Central memory CD8-positive, alpha-beta T cell (primary cell): ENCODE results near the gene FRMPD4.

Experiments
- ATAC-seq: fragments of 150-1000 bp; cut with Tn5 transposase; replicated peaks from 2 replicates; pipeline ENCODE4 v1.10.0; 2022; ENCODE audit warnings: mild to moderate bottlenecking, moderate FRiP score, moderate number of reproducible peaks; ENCODE audit not compliant: poor library complexity, severe bottlenecking; ENCODE audit errors: extremely low read depth
- DNase-seq, 2 donors: peaks; one replicate each; pipeline ENCODE4 v3.0.0; 2021; ENCODE audit warnings: low spot score in 2 of 2
- H3K27ac Mint-ChIP-seq: one replicate; pipeline ENCODE4 v1.8.0; 2022; ENCODE audit warnings: low read depth, mild to moderate bottlenecking, moderate library complexity, mixed read lengths
- H3K27me3 Mint-ChIP-seq: one replicate; pipeline ENCODE4 v1.8.0; 2022; ENCODE audit warnings: mixed read lengths
- H3K36me3 Mint-ChIP-seq: one replicate; pipeline ENCODE4 v1.8.0; 2022; ENCODE audit warnings: mild to moderate bottlenecking, moderate library complexity, mixed read lengths; ENCODE audit not compliant: insufficient read depth
- H3K4me1 Mint-ChIP-seq: one replicate; pipeline ENCODE4 v1.8.0; 2022; ENCODE audit warnings: mixed read lengths
- H3K4me3 Mint-ChIP-seq: one replicate; pipeline ENCODE4 v1.8.0; 2022; ENCODE audit warnings: mild to moderate bottlenecking, moderate library complexity, mixed read lengths
- H3K9me3 Mint-ChIP-seq: one replicate; pipeline ENCODE4 v1.8.0; 2022; ENCODE audit warnings: mixed read lengths

The FRMPD4 gene

DNA sequence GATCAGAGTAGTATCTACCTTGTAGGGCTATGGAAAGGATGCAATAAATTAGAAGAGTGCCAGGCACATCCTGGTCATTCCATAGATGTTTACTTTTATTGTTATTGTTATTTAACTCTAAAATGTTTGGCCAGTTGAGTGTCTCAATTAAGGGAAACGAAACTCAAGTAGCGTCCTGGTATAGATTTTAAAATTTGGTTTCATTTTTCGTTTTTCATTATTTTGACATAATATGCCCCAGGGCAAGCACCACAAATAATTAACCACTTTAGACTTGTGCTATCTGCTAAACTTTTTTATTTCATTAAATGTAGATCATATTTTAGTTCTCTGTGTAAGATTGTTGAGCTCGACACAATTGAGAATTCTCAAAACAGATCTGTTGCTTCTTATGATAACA lies 473.2 kb downstream of the FRMPD4 start:
- no peak for DNase-seq
- H3K27ac Mint-ChIP-seq: no peak overlapping the region
- no peaks in the 10 kb centered on the region for H3K36me3 Mint-ChIP-seq
- H3K27me3 Mint-ChIP-seq: peaks cover 9% of the 10 kb centered on the region
- peaks cover 5% of the 10 kb centered on the region for H3K9me3 Mint-ChIP-seq
- no peaks in the 10 kb centered on the region for H3K4me1 Mint-ChIP-seq
- no peak for ATAC-seq
- no peak overlapping the region for H3K4me3 Mint-ChIP-seq

DNA sequence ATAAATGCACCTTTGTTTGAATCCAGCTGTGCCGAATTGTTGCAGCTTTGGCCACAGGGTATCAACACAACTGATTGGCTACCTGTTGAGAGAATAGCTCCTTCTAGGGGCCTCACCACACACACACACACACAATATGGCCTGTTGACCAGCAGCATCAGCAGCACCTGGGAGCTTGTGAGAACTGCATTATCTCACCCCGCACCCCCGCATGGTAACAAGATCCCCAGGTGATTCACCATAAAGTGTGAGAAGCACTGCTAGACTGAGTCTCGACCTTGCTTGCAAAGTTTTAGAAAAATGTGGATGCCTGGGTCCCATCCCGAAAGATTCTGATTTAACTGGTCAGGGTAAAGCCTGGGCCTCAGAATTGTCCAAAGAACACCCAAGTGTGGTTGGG lies 476.0 kb downstream of the FRMPD4 start:
- H3K9me3 Mint-ChIP-seq: no peaks in the 10 kb centered on the region
- no peak for ATAC-seq
- H3K4me3 Mint-ChIP-seq: no peak overlapping the region
- H3K4me1 Mint-ChIP-seq: no peaks in the 10 kb centered on the region
- no peaks in the 10 kb centered on the region for H3K36me3 Mint-ChIP-seq
- DNase-seq: no peak
- no peaks in the 10 kb centered on the region for H3K27me3 Mint-ChIP-seq
- no peak overlapping the region for H3K27ac Mint-ChIP-seq

DNA sequence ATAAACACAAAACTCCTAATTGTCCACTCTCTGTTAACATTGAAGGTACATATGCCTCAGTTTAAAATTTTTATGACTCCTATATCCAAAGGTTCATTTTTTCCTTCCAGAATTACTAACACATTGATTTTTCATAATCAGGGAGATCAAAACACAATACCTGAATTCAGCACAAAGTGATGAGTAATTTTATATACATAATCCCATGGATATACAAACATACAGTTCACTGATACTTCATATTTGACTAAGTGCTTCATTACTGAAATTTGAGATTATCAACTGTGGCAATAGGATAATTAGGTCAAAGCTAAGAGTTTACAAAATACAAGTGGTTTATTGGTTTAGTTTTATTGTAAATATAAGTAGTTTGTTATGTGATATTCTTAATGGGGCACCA lies 476.8 kb downstream of the FRMPD4 start:
- H3K27me3 Mint-ChIP-seq: no peaks in the 10 kb centered on the region
- no peak for ATAC-seq
- no peaks in the 10 kb centered on the region for H3K9me3 Mint-ChIP-seq
- no peak for DNase-seq
- H3K36me3 Mint-ChIP-seq: no peaks in the 10 kb centered on the region
- no peak overlapping the region for H3K27ac Mint-ChIP-seq
- H3K4me1 Mint-ChIP-seq: no peaks in the 10 kb centered on the region
- H3K4me3 Mint-ChIP-seq: no peak overlapping the region

DNA sequence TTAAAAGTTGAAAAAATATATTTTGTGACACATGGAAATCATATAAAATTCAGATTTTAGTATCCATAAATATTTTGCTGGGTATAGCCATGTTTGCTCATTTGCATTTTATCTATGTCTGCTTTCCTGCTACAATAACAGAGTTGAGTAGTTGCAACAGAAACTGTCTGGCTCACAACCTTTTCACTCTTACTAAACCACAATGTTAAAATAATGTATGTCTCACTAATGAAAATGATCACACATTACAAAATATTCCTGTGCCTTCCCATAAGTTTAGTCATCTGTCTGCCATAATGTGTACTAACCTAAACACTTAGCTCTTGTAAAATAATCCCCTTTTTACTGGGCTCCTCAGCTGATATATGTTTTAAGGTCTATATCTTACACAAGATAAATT lies 479.0 kb downstream of the FRMPD4 start:
- H3K36me3 Mint-ChIP-seq: peaks cover 2% of the 10 kb centered on the region
- H3K4me3 Mint-ChIP-seq: no peak overlapping the region
- ATAC-seq (no peak), DNase-seq (no peak)
- H3K27ac Mint-ChIP-seq: no peak overlapping the region
- H3K4me1 Mint-ChIP-seq: no peaks in the 10 kb centered on the region
- H3K9me3 Mint-ChIP-seq: no peaks in the 10 kb centered on the region
- H3K27me3 Mint-ChIP-seq: no peaks in the 10 kb centered on the region

DNA sequence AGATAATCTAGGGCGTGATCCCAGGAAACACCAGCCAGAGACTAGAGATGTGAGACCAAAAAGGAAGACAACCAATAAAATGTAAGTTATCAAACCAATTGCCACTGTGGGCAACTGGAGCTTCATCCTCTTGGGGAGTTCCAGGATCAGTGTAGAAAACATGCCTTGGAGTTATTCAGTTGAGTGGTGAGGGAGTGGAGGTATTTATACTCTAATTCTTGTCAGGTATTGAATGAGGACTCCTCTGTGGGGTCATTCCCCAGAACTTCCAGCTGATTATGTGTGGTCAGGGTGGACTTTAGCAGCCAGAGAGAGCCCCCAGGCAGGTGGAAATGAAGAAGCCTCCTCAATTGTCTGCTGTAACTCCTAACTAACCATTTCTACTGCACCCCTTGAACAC lies 509.0 kb downstream of the FRMPD4 start:
- DNase-seq (no peak), ATAC-seq (no peak)
- Mint-ChIP-seq H3K4me1 (no peaks in the 10 kb centered on the region), H3K36me3 (no peaks in the 10 kb centered on the region), H3K27me3 (peaks cover 17% of the 10 kb centered on the region), H3K27ac (no peak overlapping the region), H3K9me3 (no peaks in the 10 kb centered on the region), H3K4me3 (no peak overlapping the region)

DNA sequence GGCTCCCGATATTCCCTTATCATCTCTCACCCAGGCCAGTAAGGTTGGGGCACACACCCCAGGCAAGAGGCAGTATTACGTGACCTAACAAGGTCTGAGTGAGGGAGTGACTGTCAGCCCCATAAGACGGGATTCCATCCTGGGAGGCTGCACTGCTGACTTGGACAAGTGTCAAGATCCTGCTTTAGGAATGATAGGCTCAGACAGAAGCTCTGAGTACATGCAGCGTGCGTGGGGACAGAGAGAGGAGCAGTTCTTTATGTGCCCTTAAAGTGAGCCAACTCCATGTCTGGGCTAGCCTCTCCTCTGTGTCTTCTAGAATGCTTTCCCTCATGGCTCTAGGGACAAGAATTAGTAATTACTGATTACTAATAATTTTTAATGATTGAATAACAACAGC lies 510.7 kb downstream of the FRMPD4 start:
- Mint-ChIP-seq H3K4me3 (no peak overlapping the region), H3K36me3 (no peaks in the 10 kb centered on the region), H3K9me3 (no peaks in the 10 kb centered on the region), H3K27ac (no peak overlapping the region), H3K4me1 (no peaks in the 10 kb centered on the region), H3K27me3 (peaks cover 13% of the 10 kb centered on the region)
- ATAC-seq (no peak), DNase-seq (no peak)

DNA sequence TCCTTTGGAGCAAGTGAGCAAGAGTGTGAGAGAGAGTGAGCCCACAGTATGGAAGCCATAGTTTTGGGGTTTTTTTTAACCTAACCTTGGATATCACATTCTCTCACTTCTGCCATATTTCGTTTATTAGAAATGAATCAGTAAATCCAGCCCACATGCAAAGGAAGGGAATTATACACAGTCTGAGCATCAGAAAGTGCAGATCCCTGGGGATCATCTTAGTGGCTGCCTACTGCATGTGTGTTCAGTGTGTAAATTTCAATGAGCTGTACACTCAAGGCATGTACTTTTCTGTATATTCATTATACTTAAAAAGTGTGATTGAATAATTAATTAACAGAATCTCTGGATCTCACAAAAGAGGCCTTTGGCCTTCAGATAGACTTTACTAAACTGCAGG lies 519.2 kb downstream of the FRMPD4 start:
- no peak overlapping the region for H3K27ac Mint-ChIP-seq
- H3K4me3 Mint-ChIP-seq: no peak overlapping the region
- H3K27me3 Mint-ChIP-seq: no peaks in the 10 kb centered on the region
- H3K4me1 Mint-ChIP-seq: no peaks in the 10 kb centered on the region
- ATAC-seq: no peak
- no peak for DNase-seq
- no peaks in the 10 kb centered on the region for H3K36me3 Mint-ChIP-seq
- H3K9me3 Mint-ChIP-seq: no peaks in the 10 kb centered on the region

DNA sequence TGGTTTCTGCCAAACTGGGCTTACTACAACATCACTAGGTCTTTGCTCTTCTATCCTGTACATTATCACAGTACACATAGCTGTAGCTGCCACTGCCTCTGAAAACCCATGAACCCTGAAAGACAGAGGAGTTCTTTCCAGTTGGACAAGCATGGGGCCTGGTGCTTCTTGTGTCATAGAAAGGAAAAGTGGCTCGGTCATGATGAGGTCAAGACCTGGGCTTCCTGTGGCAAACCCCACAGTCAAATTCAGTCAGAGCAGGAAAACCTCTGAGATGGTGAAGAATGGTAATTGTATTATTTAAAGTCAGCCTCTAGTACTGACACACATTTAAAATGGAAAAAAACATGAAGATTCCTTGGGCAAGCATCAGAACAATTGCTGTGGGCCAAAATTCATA lies 519.6 kb downstream of the FRMPD4 start:
- H3K36me3 Mint-ChIP-seq: no peaks in the 10 kb centered on the region
- no peak for DNase-seq

DNA sequence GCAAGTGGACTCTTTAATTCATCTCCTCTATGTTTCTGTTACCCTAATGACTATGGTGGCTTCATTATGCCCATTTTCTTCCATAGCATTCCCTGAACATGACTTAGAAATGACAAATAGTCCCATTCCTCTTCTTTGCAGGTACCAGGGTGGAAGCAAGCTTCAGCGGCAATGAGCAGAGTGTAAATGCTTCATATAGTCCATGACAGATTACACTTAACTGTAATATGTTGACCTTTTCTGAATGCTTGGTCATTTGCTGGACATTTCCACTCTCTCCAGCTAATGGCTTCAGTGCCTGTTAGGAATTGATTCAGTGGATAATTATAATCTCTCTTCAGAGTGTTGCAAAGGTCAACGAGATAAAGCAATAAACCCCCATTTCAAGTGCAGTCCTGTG lies 523.2 kb downstream of the FRMPD4 start:
- no peak overlapping the region for H3K4me3 Mint-ChIP-seq
- no peaks in the 10 kb centered on the region for H3K9me3 Mint-ChIP-seq
- DNase-seq (no peak), ATAC-seq (no peak)
- H3K4me1 Mint-ChIP-seq: no peaks in the 10 kb centered on the region
- peaks cover 8% of the 10 kb centered on the region for H3K27me3 Mint-ChIP-seq
- H3K27ac Mint-ChIP-seq: no peak overlapping the region
- no peaks in the 10 kb centered on the region for H3K36me3 Mint-ChIP-seq

More for the DNA sequence above, 519.6 kb downstream of the FRMPD4 start:
- Mint-ChIP-seq H3K4me1 (no peaks in the 10 kb centered on the region), H3K27ac (no peak overlapping the region), H3K4me3 (no peak overlapping the region), H3K27me3 (no peaks in the 10 kb centered on the region), H3K9me3 (no peaks in the 10 kb centered on the region)
- ATAC-seq: no peak

DNA sequence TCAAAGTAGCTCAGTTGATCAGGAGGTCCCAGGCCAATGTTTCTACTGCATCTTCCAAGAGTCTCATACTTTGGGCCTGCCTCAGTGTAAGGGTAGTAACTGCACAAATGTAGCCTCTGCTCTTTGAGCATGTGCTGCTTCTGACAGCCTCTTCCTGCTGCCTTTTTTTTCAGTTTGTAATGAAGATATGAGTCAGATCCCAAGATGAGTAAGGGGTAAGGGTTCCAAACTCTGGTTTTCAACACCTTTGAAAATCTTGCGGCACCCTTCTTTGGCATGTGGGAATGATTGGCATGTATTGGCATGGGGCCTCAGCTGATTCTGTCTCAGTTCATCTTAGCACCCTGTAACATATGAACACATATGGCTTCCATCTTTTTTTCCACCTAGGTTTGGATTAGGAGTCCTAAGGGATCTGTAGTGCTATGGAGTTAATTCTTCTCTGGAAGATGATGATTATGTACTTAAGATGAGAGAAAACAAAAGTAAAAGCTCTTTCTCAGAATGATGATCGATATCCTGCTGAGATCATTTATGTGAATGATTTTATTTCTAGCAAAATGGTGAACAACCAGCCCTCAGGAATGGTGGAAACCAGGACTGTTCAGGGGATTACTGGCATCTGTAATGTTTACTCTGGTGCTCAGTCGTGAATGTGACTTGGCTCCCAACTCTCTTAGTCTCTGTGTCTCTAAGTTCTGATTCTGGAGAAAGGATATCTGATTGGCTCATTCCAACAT lies 534.3 kb downstream of the FRMPD4 start:
- Mint-ChIP-seq H3K4me1 (no peaks in the 10 kb centered on the region), H3K4me3 (no peak overlapping the region), H3K9me3 (no peaks in the 10 kb centered on the region), H3K36me3 (peaks cover 1% of the 10 kb centered on the region), H3K27ac (no peak overlapping the region), H3K27me3 (no peaks in the 10 kb centered on the region)
- no peak for DNase-seq
- ATAC-seq: no peak

DNA sequence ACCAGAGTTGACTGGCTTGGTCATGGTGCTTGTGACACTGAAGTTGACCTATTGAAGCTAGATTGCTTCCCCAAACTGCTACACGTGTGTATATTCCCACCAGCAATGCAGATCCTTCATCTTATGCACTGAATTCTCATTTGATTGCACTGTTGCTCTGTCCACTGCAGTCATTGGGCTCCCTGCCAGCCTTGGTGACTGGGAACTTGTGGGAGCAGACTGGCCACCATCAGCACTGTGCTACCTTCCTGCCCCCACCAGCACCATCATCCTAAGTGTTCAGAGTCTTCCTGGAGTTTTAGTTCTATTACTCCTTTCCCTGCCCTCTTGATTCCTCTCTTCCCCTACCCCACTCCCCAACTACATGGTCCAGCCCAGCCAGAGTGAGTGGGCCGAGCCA lies 535.2 kb downstream of the FRMPD4 start:
- H3K4me3 Mint-ChIP-seq: no peak overlapping the region
- H3K27ac Mint-ChIP-seq: no peak overlapping the region
- ATAC-seq: no peak

DNA sequence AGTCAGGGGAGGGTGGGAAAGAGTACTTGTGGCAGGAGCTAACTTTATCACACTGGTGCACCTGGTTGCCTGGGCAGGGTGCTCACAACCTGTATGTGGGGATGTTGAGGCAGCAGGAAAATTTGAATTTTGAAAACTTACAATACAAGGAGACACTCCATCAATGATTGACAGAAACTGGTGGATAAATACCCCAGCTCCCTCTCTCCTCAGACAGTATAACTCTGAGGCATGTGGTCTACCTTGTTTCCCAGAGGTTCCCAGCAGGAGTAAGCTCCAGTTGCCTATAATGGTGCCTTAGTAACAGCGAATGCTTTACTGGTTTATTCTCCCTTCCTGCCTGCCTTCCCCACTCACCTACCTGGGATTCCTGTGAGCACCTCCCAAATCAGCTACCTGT lies 541.2 kb downstream of the FRMPD4 start:
- H3K4me3 Mint-ChIP-seq: no peak overlapping the region
- H3K27ac Mint-ChIP-seq: no peak overlapping the region
- H3K4me1 Mint-ChIP-seq: no peaks in the 10 kb centered on the region
- no peaks in the 10 kb centered on the region for H3K9me3 Mint-ChIP-seq
- H3K36me3 Mint-ChIP-seq: peaks cover 1% of the 10 kb centered on the region
- H3K27me3 Mint-ChIP-seq: no peaks in the 10 kb centered on the region
- ATAC-seq (no peak), DNase-seq (no peak)

More for the DNA sequence above, 535.2 kb downstream of the FRMPD4 start:
- H3K4me1 Mint-ChIP-seq: no peaks in the 10 kb centered on the region
- H3K27me3 Mint-ChIP-seq: no peaks in the 10 kb centered on the region
- no peaks in the 10 kb centered on the region for H3K9me3 Mint-ChIP-seq
- DNase-seq: no peak
- H3K36me3 Mint-ChIP-seq: peaks cover 1% of the 10 kb centered on the region

DNA sequence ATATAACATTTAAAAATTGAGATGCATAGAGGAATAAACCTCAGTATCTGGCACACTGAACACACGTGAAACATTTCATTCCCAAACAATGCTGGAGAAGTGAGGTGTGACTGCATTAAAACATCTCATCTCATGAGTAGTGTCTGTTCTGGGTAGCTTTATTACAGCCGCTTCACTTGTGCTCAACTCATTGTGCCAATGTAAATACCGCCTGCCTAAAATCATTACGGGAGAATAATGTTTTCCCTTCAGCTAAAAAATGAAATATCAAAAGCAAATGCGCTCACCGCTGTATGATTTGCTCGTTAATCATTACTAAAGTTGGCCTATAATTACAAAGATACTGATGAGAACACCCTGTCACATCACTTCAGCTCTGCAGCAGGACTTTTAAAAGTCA lies 542.8 kb downstream of the FRMPD4 start:
- no peak overlapping the region for H3K27ac Mint-ChIP-seq
- ATAC-seq: no peak
- DNase-seq: no peak
- no peaks in the 10 kb centered on the region for H3K9me3 Mint-ChIP-seq
- H3K27me3 Mint-ChIP-seq: no peaks in the 10 kb centered on the region
- H3K36me3 Mint-ChIP-seq: peaks cover 1% of the 10 kb centered on the region
- H3K4me1 Mint-ChIP-seq: no peaks in the 10 kb centered on the region
- no peak overlapping the region for H3K4me3 Mint-ChIP-seq
